ENCODE data around the gene KLHL6.

DNA sequence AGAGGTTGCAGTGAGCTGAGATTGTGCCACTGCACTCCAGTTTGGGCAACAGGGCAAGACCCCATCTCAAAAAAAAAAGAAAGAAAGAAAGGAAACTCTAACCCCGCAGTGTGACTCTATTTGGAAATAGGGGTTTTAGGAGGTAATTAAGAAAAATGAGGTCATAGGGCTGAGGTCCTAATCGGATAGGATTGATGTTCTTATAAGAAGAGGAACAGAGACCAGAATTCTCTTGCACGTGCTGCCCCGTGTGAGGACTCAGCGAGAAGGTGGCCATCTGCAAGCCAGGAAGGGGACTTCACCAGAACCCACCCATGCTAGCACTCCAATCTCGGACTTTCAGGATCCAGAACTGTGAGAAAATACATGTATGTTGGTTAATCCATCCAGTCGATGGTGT is 25.8 kb downstream of the KLHL6 start:
- TF ChIP-seq GABPA (IDR thresholded peaks at IDR 0.05; ENCODE audit: low read depth), result no peak
- TF ChIP-seq SMAD1 (IDR thresholded peaks at IDR 0.05; ENCODE audit: low read depth, partially characterized antibody), result no peak
- no peak for TF ChIP-seq CHD2 (IDR thresholded peaks at IDR 0.05; ENCODE audit: borderline replicate concordance, low read depth, low read length)
- TF ChIP-seq ZSCAN29 (IDR thresholded peaks at IDR 0.05), result no peak
- no peak for TF ChIP-seq SMC3 (IDR thresholded peaks at IDR 0.05; ENCODE audit: borderline replicate concordance, low read length)
